HepG2 (cell line): ENCODE results near the gene FOXN3. TPM values are rescaled to one million over a fixed set of nuclear protein-coding genes. Genes with fewer than 3 reads are reported as not detected.

ENCODE experiments used
- ATAC-seq: fragments of 200-7000 bp; cut with Tn5 transposase; 3 replicates; pipeline ENCODE4 v1.9.1; 2020; ENCODE audit warnings: mild to moderate bottlenecking, moderate library complexity
- BruUV-seq: library from RNA; stranded (reverse); fragments of 400-500 nt; replicated peaks from 2 replicates; lab custom pipeline; 2021; lab: Mats Ljungman, UMichigan
- CTCF ChIA-PET: fragments of 300-600 bp; formaldehyde crosslinking; extraction: SDS; loops from one replicate; lab custom pipeline; 2021; ENCODE audit warnings: low total read pairs, inconsistent platforms, low intra/inter-chr PET ratio; lab: Yijun Ruan, JAX
- POLR2A ChIA-PET: fragments of 350-600 bp; sonication (Branson Sonifier 250); formaldehyde crosslinking; loops from one replicate; lab custom pipeline; 2020; ENCODE audit warnings: antibody characterized with exemption, inconsistent platforms; lab: Yijun Ruan, JAX
- DNase-seq: peaks from one replicate; pipeline ENCODE4 v3.0.0-alpha.2; 2015; ENCODE audit warnings: low spot score
- FAIRE-seq: peaks from 3 replicates; lab custom pipeline; 2011; peaks lifted over from hg19 to GRCh38; lab: Jason Lieb, UNC
- H2AFZ ChIP-seq: one replicate; pipeline ENCODE4 v1.6.1; 2011; ENCODE audit warnings: low read length, inconsistent platforms
- H3K27ac ChIP-seq: fragments of 300-600 bp; 3 replicates; pipeline ENCODE4 v1.8.0; 2011; ENCODE audit warnings: mixed run types, mild to moderate bottlenecking, mixed read lengths, low read length, inconsistent platforms; ENCODE audit not compliant: insufficient read depth; ENCODE audit errors: extremely low read length
- H3K27me3 ChIP-seq, 2 experiments: fragments of 200-600 bp in 1 of 2; 2 replicates in 1 of 2; 3 replicates in 1 of 2; pipeline versions ENCODE4 v1.6.0 to v1.8.0; 2011; ENCODE audit warnings: low read length in 2 of 2, mild to moderate bottlenecking in 2 of 2, moderate library complexity in 2 of 2, inconsistent platforms in 1 of 2; ENCODE audit not compliant: insufficient read depth in 2 of 2, control insufficient read depth in 1 of 2
- H3K36me3 ChIP-seq, 2 experiments: fragments of 200-600 bp in 1 of 2; replicated peaks in 1 of 2; 2 replicates in 1 of 2; 3 replicates in 1 of 2; pipeline versions ENCODE4 v1.5.1 to v1.8.0; 2011; ENCODE audit warnings: low read length in 2 of 2, inconsistent platforms in 1 of 2; ENCODE audit not compliant: insufficient read depth in 2 of 2, control insufficient read depth in 1 of 2
- H3K4me1 ChIP-seq: 2 replicates; pipeline ENCODE4 v1.5.1; 2012; ENCODE audit warnings: low read length, inconsistent platforms; ENCODE audit not compliant: insufficient read depth
- H3K4me2 ChIP-seq: 2 replicates; pipeline ENCODE4 v1.6.0; 2011; ENCODE audit warnings: low read depth, low read length, inconsistent platforms
- H3K4me3 ChIP-seq, 3 experiments: fragments of 200-600 bp in 1 of 3; sonication (generic), shearing (Covaris generic) in 1 of 3; replicated peaks in 1 of 3; 2 replicates each; pipeline ENCODE4 v1.5.1; 2011 to 2016; ENCODE audit warnings: low read length in 3 of 3, inconsistent platforms in 2 of 3, low read depth in 2 of 3, mild to moderate bottlenecking in 2 of 3, control low read depth in 1 of 3, mixed read lengths in 1 of 3; ENCODE audit not compliant: insufficient read depth in 1 of 3
- H3K79me2 ChIP-seq: one replicate; pipeline ENCODE4 v1.6.1; 2011; ENCODE audit warnings: low read length, inconsistent platforms; ENCODE audit not compliant: insufficient read depth
- H3K9ac ChIP-seq: 2 replicates; pipeline ENCODE4 v1.6.0; 2011; ENCODE audit warnings: mild to moderate bottlenecking, low read depth, low read length, inconsistent platforms; ENCODE audit not compliant: insufficient read depth
- H3K9me3 ChIP-seq: 2 replicates; pipeline ENCODE4 v1.5.1; 2012; ENCODE audit warnings: mild to moderate bottlenecking, low read length
- H4K20me1 ChIP-seq: 2 replicates; pipeline ENCODE4 v1.6.0; 2011; ENCODE audit warnings: inconsistent platforms, mild to moderate bottlenecking, low read length, moderate library complexity; ENCODE audit not compliant: insufficient read depth
- AHR ChIP-seq: IDR thresholded peaks from 2 replicates; pipeline ENCODE4 v1.6.1; 2018; ENCODE audit warnings: missing genetic modification reagents, missing compliant biosample characterization
- ATM ChIP-seq: fragments of 450-650 bp; IDR thresholded peaks from 2 replicates; pipeline ENCODE4 v1.7.1; 2017; ENCODE audit warnings: mild to moderate bottlenecking, borderline replicate concordance
- FOXA3 ChIP-seq: IDR thresholded peaks from 2 replicates; pipeline ENCODE4 v1.6.1; 2016; ENCODE audit warnings: missing genetic modification reagents, missing compliant biosample characterization
- HNRNPL ChIP-seq: fragments of 200-400 bp; formaldehyde crosslinking; IDR thresholded peaks from 2 replicates; pipeline ENCODE4 v1.6.1; 2017; ENCODE audit warnings: mild to moderate bottlenecking, low read depth, low read length
- KLF16 ChIP-seq, 2 experiments: sonication (generic) in 1 of 2; formaldehyde crosslinking in 1 of 2; IDR thresholded peaks; 2 replicates each; pipeline versions ENCODE4 v1.6.1 to v1.8.0; 2016 to 2023; ENCODE audit warnings: missing genetic modification reagents in 2 of 2, missing compliant biosample characterization in 1 of 2
- MED1 ChIP-seq: sonication (generic); formaldehyde crosslinking; IDR thresholded peaks from 2 replicates; pipeline ENCODE4 v1.4.0; 2020; ENCODE audit warnings: missing genetic modification reagents
- MIER3 ChIP-seq: IDR thresholded peaks from 2 replicates; pipeline ENCODE4 v1.6.1; 2016; ENCODE audit warnings: missing compliant biosample characterization, borderline replicate concordance
- RFX3 ChIP-seq: IDR thresholded peaks from 2 replicates; pipeline ENCODE4 v1.6.1; 2016; ENCODE audit warnings: missing biosample characterization, missing genetic modification reagents
- RFXANK ChIP-seq: IDR thresholded peaks from 2 replicates; pipeline ENCODE4 v1.6.1; 2016
- SCMH1 ChIP-seq: sonication (generic); formaldehyde crosslinking; IDR thresholded peaks from 2 replicates; pipeline ENCODE4 v1.9.0; 2021; ENCODE audit warnings: missing genetic modification reagents, mild to moderate bottlenecking, borderline replicate concordance
- SRSF4 ChIP-seq: fragments of 200-400 bp; formaldehyde crosslinking; IDR thresholded peaks from one replicate; pipeline ENCODE4 v1.6.1; 2018; ENCODE audit warnings: mild to moderate bottlenecking, low read depth, low read length, moderate library complexity; ENCODE audit not compliant: poor library complexity, severe bottlenecking
- SRY ChIP-seq: sonication (generic); formaldehyde crosslinking; IDR thresholded peaks from 2 replicates; pipeline ENCODE4 v1.8.0; 2022; ENCODE audit warnings: mild to moderate bottlenecking, missing genetic modification reagents
- THAP11 ChIP-seq: IDR thresholded peaks from 2 replicates; pipeline ENCODE4 v1.6.1; 2016; ENCODE audit warnings: missing biosample characterization, missing genetic modification reagents
- TOE1 ChIP-seq: sonication (generic); formaldehyde crosslinking; IDR thresholded peaks from 2 replicates; pipeline ENCODE4 v1.4.0; 2020; ENCODE audit warnings: mild to moderate bottlenecking, missing genetic modification reagents
- ZBTB7B ChIP-seq: sonication (generic); formaldehyde crosslinking; IDR thresholded peaks from 2 replicates; pipeline ENCODE4 v1.4.0; 2020; ENCODE audit warnings: missing genetic modification reagents
- ZFP36 ChIP-seq: fragments of 150-350 bp; IDR thresholded peaks from 2 replicates; pipeline ENCODE4 v1.6.1; 2018; ENCODE audit warnings: borderline replicate concordance, low read length, low read depth; ENCODE audit not compliant: partially characterized antibody
- ZNF10 ChIP-seq: sonication (generic); formaldehyde crosslinking; IDR thresholded peaks from 2 replicates; pipeline ENCODE4 v1.4.0; 2020; ENCODE audit warnings: mild to moderate bottlenecking, low read depth, missing genetic modification reagents, borderline replicate concordance
- ZNF317 ChIP-seq: sonication (generic); formaldehyde crosslinking; IDR thresholded peaks from 2 replicates; pipeline ENCODE4 v1.5.0; 2020; ENCODE audit warnings: mild to moderate bottlenecking, missing genetic modification reagents
- ZNF331 ChIP-seq: sonication (generic); formaldehyde crosslinking; IDR thresholded peaks from 2 replicates; pipeline ENCODE4 v1.4.0; 2020; ENCODE audit warnings: missing genetic modification reagents
- ZNF547 ChIP-seq: sonication (generic); formaldehyde crosslinking; IDR thresholded peaks from 2 replicates; pipeline ENCODE4 v1.5.1; 2020; ENCODE audit warnings: mild to moderate bottlenecking, missing genetic modification reagents
- WGBS: methylation state at CpG from one replicate; pipeline ENCODE4 v1.1.6; 2017; ENCODE audit warnings: low lambda C conversion rate; 5-methylcytosine and 5-hydroxymethylcytosine counted together
- in situ Hi-C: cut with HindIII; loops from 2 replicates; pipeline ENCODE4 v1.10.0; 2017; ENCODE audit warnings: low pct_unique_long_range_greater_than_20kb; ENCODE audit not compliant: extremely low pct_ligation_motif_present
- intact Hi-C: fragments of 100-400 bp; cut with micrococcal nuclease; formaldehyde crosslinking; loops from one replicate; pipeline ENCODE4 v1.10.0; 2022; ENCODE audit not compliant: unreplicated experiment
- polyA plus RNA-seq, 8 experiments: library from polyadenylated mRNA; depleted of rRNA in 3 of 8; stranded (reverse) in 7 of 8; unstranded in 1 of 8; fragments of >200 nt; fragmentation: Illumina TruSeq in 4 of 8; extraction: Trizol in 4 of 8; gene quantifications; 2 replicates each; pipeline versions ENCODE4 v1.2.1 to v1.2.3, GENCODE V29; 2011 to 2016; ENCODE audit warnings: low read depth in 4 of 8, missing spikeins in 1 of 8, mixed read lengths in 1 of 8; ENCODE audit not compliant: insufficient read depth in 1 of 8
- total RNA-seq, 5 experiments: library from RNA; depleted of rRNA; stranded (reverse); fragments of >200 nt; fragmentation: Illumina TruSeq; extraction: Trizol; gene quantifications; 2 replicates each; pipeline ENCODE4 v1.2.3, GENCODE V29; 2016; ENCODE audit warnings: low read depth in 1 of 5
- TF ChIP-seq, protein P1 (sequence below): sonication (generic); formaldehyde crosslinking; IDR thresholded peaks from 2 replicates; pipeline ENCODE4 v1.4.0; 2020; ENCODE audit warnings: missing genetic modification reagents, borderline replicate concordance

The FOXN3 gene
- total and polyA plus RNA-seq, 2 of the 13 experiments (the other 11 are each of a cell fraction or from before 2014, with no cell fraction given) = 32.4 to 70.2 TPM

DNA sequence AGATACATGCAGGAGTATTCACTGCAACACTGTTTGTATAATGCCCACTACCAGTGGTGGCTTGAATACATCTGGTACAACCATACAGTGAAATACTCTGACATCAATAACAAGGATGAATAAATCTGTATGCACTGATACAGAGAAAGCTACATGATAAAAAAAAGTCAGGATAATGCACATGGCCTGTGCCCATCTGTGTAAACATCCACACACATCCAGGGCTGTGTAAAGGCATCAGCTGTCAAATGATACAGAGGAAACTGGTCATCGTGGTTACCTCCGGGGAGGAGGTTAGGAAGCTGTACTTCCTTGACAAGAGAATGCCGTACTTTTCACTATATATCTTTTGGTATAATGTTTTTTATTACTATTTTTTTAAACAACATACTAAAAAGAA lies 176.6 kb downstream of the FOXN3 start (continued):
- TF ChIP-seq ZNF10 (CRISPR knock-in tag) (no peak), SRY (CRISPR knock-in tag) (no peak), RFX3 (CRISPR knock-in tag) (no peak), HNRNPL (no peak), MIER3 (CRISPR knock-in tag) (no peak)

DNA sequence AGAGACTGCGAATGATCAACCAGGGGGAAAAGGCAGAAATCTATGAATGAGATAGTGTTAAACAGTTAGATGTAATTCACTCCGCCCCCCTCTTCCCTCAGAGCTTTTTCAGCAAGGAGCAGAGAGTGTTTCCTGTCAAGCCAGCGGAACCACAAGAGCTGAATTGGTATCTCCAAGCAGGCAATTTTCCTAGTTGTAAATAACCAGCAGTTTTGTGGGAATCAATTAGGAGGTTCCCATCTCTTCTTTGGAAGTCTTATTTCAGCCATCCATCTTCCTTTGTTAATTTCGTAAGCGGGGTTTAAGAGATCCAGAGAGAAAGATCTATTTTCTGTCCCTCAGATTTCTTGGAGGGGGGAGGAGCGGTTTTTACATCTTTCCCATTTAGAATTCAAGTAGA lies 178.0 kb downstream of the FOXN3 start:
- BruUV-seq = no TSS peak
- no peak overlapping the region for H2AFZ ChIP-seq
- H3K27me3 ChIP-seq = no peaks in the 10 kb centered on the region
- WGBS = 95% methylated on average over 6 of the region's 6 CpGs
- intact Hi-C loops = no loop called here
- DNase-seq = no peak
- H3K4me2 ChIP-seq = no peak overlapping the region
- H3K4me3 ChIP-seq = no peak overlapping the region
- H3K9me3 ChIP-seq = no peaks in the 10 kb centered on the region
- H4K20me1 ChIP-seq = peaks cover 14% of the 10 kb centered on the region
- no peak for ATAC-seq
- CTCF ChIA-PET = no interaction called here
- in situ Hi-C loops = loop anchor here (25.0 kb wide), 1 partner anchor 673 kb away; no protein-coding TSS in a partner anchor
- peaks cover 18% of the 10 kb centered on the region for H3K79me2 ChIP-seq
- no peak for TF ChIP-seq AHR
- TF ChIP-seq SRY (CRISPR knock-in tag) = no peak
- TF ChIP-seq, protein P1, sequence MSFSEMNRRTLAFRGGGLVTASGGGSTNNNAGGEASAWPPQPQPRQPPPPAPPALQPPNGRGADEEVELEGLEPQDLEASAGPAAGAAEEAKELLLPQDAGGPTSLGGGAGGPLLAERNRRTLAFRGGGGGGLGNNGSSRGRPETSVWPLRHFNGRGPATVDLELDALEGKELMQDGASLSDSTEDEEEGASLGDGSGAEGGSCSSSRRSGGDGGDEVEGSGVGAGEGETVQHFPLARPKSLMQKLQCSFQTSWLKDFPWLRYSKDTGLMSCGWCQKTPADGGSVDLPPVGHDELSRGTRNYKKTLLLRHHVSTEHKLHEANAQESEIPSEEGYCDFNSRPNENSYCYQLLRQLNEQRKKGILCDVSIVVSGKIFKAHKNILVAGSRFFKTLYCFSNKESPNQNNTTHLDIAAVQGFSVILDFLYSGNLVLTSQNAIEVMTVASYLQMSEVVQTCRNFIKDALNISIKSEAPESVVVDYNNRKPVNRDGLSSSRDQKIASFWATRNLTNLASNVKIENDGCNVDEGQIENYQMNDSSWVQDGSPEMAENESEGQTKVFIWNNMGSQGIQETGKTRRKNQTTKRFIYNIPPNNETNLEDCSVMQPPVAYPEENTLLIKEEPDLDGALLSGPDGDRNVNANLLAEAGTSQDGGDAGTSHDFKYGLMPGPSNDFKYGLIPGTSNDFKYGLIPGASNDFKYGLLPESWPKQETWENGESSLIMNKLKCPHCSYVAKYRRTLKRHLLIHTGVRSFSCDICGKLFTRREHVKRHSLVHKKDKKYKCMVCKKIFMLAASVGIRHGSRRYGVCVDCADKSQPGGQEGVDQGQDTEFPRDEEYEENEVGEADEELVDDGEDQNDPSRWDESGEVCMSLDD (CRISPR knock-in tag) = no peak
- TF ChIP-seq THAP11 = no peak
- no peak for TF ChIP-seq ZBTB7B (CRISPR knock-in tag)
- TF ChIP-seq KLF16 (CRISPR knock-in tag; IDR thresholded peaks at IDR 0.05) = no peak
- no peak for TF ChIP-seq SCMH1 (CRISPR knock-in tag)
- no peak for TF ChIP-seq ATM
- no peak for TF ChIP-seq MED1 (CRISPR knock-in tag)
- TF ChIP-seq ZNF331 = no peak
- no peak for TF ChIP-seq TOE1 (CRISPR knock-in tag)
- TF ChIP-seq ZFP36 = no peak
- no peak for TF ChIP-seq SRSF4
- TF ChIP-seq ZNF547 (CRISPR knock-in tag) = no peak
- no peak for TF ChIP-seq FOXA3 (CRISPR knock-in tag)
- TF ChIP-seq ZNF317 (CRISPR knock-in tag) = no peak
- TF ChIP-seq RFXANK (CRISPR knock-in tag) = no peak
- no peak overlapping the region for H3K9ac ChIP-seq
- POLR2A ChIA-PET = no interaction called here
- no peak overlapping the region for H3K27ac ChIP-seq
- no peak for FAIRE-seq
- peaks cover 20% of the 10 kb centered on the region for H3K4me1 ChIP-seq
- H3K36me3 ChIP-seq = peaks cover 10 to 20% of the 10 kb centered on the region in 2 experiments
